HuH-7 (cell line): ENCODE results near the gene ICAM2.
"Not testable (repeated sequence)": the region's sequence is repeated elsewhere in the genome, so short reads cannot be mapped to it uniquely, and the experiment has no call there.

Experiments used
- DNase-seq: peaks from one replicate; pipeline ENCODE4 v3.0.0; 2011; ENCODE audit warnings: low spot score

The ICAM2 gene

DNA sequence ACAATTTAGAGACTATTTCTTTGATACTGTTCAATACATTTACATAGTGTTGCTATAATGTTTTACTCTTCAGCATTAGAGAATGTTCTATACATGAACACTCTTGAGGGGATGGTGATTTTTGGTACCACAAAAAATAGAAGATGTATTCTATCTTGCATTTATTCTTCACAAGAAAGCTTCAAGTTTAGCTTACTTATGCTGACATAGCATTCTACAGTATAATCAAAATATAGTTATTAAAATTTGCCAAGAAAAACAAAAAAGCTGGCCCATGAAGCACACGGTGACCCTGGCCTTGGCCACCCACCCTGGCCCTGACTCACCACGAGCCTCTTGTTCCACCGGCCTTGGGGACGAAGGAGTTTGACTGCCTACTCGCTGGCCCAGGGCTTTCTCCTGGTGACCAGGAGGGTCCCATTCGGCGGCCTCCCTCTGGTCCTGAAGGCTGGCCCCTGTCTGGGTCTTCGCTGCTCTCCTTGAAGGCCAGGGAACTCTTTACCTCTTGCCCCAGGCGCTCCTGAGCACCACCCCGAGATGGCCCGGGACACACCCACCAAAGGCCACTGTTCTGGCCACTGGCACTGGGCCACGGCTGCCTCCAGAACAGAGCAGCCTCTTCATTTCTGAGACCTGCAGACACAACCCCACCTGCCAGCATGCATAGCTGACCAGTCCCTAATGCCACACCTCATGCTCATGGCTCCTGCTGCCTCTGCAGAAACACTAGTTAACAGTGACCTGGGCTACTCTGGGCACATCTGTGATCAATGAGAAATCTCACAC lies 22.5 kb upstream of the ICAM2 start:
- DNase-seq = no peak

DNA sequence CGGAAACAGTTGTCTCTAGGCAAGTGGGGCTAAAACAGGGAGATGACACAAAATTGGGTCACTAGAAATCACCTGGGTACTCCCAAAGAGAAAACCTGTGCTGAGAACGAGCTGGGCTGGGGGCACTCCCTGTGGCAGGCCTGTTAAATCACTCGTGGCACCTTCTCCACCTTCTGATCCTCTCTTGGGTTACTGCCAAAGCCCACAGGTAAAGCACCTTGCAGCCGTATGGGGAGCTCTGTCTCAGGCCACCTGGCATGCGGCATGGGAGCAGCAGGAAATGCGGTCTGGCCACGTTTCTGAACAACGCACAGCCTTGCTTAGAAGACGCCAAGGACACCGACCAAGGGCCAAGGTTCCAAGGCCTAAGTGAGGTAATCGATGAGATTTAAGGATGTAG lies 21.5 kb upstream of the ICAM2 start:
- DNase-seq = no peak

DNA sequence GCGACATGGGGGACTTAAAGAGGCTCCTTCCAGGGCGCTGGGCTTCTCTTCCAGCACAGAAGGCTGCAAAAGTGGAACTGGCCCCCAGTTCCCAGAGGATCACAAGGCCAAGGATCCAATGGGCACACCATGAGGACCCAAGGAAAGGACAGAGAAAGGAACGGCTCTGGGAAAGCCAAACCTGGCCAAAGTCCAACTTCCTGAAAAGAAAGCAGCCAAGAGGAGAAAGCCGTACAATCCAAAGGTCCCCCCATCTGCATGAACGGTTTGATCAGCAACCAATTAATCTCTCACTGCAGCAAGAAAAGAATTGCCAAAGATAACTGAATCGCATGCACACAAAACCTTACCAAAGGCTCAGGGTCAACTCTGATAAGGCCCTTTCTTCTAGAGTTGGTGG lies 19.8 kb upstream of the ICAM2 start:
- no peak for DNase-seq

DNA sequence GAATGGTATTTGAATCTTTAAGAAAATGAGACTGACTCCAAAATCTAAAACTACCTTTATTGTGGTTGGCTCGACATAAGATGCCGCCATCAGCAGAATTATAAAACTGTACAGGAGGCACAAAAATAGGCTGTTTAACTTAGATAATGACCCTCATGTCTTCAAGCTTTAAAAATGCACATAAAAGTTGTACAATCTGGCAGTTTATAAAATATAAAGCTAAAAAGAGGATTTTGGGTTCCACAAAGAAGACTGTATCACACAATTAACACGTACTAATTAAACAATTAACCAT lies 18.6 kb upstream of the ICAM2 start:
- no peak for DNase-seq

DNA sequence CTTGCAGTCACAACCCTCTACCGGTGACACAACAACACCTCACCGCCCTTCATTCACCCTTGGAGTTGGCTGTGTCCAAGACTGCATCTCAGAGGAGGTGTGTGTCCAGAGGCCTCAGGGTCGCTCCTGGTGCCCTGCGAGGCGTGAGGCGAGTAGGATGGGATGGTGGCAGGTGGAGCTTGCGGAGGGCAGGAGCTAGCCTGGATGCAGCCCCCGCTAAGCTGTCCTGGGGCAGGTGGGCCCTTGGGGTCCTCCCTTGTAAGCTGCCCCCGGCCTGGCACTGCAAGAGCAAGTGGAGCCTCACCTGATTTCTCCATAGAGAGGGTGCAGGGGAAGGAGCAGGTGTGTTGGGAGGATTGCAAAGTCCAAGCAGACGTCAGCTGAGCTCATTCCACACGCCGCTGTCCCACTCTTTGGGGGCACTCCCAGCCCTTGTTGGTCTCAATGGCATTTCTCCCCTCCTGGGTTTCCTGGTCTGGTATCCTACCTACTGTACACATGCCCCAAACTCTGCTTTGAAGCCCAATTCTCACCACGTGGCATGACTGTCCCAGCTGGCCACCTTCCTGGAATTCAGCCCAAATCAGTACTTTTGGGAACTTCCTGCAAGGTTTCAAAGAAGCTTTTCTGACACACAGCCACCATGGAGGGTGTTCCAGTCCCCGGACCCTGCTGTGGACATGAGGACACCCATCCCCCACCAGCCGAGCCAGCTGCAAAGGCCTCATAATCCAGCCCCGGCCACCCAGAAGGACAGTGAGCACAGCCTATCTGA lies 18.1 kb upstream of the ICAM2 start:
- DNase-seq = no peak

DNA sequence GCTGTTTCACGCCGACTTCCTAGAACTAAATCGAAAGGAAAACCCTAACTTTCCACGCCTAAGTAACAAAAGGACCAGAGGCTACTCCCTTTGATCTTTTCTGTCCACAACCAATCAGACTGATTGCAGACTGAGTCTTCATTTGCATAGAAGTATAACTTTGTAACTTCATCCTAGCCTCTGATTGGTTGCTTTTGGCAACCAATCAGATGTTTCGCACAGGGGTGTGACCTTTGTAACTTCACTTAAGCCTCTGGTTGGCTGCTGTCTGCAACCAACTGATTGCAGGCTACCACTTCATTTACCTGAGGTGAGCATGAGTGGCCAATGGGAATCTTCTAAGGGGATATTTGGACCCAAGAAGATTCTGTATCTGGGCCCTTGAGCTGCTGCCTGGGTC lies 17.4 kb upstream of the ICAM2 start:
- no peak for DNase-seq

DNA sequence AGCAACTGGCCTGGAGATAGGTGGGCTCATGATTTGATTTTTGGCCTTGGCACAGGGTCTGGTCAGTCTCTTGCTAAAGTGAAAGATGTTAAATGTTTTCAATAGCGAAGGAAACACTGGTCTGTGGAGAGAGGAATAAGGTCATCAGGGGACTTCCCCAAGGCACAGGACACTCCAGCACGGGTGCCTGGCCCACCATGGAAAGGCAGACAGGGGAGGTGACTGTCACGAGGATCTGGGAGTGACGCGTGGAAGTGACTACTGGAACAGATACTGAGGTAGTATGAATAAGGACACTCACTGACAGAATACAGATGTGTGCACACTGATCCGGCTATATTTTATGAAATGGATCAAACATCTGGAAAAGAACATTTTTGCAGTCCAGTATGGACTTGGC lies 16.7 kb upstream of the ICAM2 start:
- no peak for DNase-seq

DNA sequence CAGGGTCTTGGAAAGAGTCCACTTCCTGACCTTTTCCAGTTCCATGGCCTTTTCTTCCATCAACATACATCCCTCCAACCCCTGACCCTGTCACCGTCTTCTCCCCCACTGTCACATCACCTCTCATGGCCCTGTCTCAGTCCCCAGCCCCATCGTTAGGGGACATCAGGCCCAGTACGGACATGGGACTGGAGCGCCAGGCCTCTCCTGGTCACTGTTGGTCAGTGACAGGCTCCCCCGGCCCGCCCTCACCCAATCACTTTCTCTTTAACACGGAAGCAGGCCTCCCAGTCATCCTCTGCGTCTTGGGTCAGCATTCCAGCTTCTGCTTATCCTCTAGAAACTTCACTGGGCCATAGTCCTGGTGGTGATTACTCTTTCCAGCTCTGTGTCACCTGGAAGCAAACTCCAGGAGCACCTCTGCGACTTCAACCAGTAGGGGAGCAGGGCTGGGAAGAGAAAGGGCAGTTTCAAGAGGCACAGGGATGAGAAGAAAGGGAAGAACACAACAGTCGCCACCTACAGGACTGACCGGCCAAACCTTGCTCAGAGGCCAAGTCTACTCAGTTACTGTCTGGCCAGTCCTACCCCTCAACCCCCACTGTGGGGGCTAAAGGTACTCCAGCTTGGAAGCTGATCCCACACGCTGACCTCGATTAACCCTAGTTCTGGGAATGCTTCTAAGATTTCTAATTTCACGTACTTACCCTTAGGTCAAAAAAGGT lies 15.9 kb upstream of the ICAM2 start:
- peak; percentile 52 for DNase-seq

DNA sequence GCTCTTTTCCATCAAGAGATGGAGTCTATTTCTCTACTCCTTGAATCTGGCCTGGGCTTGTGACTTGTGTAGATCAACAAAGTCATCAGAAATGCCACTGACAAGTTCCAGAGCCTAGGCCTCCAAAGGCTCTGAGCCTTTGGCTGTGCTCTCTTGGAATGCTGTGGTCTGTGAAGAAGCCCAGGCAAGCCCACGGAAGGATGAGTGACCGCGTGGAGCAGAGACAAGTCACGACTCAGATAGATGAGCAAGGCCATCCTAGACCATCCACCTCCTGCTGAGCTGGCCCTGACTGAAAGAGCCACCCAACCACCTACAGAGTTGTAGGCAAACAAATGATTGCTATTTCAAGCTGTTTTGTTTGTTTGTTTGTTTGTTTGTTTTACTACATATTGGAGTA lies 11.6 kb upstream of the ICAM2 start:
- DNase-seq = no peak

DNA sequence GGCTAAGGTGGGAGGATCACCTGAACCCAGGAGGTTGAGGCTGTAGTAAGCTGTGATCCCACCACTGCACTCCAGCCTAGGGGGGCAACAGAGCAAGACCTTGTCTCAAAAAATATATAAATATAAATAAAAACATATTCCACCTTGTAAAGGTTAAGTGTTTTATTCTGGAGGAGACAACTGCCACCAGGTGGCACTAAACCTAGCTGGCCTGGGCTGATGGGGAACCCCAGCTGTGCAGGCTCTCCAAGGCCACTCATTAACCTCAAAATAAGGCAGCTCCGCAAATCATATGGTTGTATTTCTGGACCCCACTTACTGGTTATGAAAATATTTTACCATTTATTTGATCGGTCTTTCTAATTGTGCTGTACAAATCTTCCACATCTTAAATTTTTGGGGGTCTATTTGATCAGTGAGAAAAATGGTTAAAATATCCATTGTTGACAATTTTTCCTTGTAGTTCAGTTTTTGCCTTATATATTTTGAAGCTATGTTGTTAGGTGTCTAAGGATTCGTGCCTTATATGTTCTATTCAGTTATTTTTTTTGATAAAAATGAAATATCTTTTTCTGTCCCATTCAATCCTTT lies 8.5 kb upstream of the ICAM2 start:
- peak; percentile 64 for DNase-seq

DNA sequence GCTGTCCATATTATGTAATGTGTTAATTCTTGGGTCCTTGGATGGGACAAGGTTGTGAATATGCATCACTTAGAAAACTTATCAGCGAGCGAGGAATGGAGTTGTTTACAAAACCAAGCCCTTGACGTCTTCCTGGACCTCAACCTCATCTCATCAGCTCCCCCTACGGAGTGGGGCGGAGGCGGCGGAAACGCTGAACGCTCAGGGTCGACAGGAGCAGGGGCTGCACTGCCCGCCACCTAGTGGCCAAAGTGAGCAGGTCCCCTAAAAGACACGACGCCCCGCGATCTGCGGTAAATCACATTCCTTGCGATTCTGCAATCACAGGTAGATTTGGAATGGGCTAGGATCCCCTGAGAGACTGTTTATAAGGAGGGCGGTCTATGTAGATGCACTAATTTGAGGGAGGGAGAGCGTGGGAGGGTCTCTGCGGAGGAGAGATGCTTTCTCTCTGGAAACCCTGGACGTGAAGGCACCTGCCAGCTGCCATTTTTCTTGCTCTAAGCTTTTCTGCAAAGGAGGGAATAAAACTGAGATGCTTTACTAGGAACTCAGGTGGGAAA lies 5.4 kb upstream of the ICAM2 start:
- DNase-seq = peak; percentile 82

DNA sequence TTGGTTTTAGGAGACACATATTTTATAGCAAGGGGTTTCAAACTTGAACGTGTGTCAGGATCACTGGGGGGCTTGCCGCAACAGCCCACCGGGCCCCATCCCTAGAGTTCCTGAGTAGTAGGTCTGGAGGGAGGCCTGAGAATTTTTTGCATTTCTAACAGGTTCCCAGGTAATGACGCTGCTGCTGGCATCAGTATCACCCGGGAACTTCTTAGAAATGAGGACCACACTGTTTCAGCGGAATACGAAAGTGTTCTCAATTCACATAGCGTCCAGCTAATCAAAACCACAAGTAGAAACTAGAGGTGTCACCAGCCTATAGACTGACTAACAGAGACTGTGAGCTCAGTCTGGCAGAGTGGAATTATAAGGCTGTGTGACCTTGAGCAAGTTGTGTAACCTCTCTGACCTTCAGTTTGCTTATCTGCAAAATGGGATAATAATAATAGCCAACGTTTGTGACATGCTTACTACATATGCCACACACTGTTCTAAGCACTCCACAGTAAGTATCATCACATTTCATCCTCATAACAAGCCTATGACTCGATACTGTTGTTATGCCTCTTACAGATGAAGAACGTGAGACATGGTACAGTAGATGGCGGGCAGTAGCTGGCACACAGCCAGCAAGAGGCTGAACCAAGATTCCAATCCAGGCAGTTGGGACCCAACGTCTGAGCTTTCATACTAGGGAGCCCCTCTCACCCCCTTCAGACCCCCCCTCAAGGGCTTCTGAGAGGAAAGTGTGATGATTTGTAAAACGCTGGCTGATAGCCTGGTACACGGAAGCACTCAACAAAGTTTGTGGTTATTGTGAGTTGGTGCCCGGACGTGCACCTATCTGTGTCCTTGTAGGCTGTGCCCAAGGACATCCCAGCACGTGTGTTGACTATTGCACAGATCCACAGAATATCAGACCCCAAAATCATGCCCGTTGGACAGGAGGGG lies 4.6 kb upstream of the ICAM2 start:
- no peak for DNase-seq

DNA sequence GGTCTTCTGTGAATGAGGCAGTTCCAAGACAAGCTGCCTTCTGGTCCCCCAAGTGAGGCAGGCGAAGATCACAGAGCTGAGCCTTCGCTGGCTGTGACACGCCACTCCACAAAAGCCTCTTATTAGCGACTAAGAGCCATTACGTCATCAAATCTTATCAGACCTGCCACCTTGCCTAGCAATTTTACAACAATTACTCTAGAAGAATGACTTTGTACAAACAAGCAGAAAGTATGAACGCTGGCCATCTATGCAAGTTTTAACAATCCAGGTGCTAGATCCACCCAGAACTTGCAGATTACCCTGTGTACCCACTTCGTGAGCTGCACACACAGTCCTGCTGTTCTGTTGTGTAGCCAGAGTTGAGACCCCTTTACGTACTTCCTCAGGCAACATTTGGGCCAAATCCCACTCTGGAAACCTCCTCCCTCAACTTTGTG lies 3.8 kb upstream of the ICAM2 start:
- no peak for DNase-seq

DNA sequence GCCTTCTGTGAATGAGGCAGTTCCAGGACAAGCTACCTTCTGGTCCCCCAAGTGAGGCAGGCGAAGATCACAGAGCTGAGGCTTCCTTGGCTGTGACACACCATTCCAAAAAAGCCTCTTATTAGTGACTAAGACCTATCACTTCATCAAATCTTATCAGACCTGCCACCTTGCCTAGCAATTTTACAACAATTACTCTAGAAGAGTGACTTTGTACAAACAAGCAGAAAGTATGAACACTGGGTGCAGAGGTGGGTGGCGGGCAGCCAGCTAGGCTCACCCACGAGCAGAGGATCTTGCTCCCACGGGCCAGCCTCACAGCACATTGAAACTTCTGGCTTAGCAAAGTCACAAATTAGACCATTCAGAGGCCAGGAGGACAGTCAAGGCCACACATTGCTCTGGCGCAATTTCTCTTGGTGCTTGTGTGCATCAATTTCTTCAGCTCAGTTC lies 2.2 kb upstream of the ICAM2 start:
- no peak for DNase-seq

DNA sequence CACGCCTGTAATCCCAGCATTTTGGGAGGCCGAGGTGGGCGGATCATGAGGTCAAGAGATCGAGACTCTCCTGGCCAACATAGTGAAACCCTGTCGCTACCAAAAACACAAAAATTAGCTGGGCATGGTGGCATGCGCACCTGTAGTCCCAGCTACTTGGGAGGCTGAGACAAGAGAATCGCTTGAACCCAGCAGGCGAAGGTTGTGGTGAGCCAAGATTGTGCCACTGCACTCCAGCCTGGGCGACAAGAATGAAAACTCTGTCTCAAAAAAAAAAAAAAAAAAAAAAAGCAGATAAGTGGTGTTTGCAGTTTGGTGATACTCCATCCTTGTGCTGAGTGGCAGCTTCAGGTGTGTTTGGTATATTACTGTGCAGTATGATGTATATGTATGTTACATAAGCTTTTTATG lies 877 bp downstream of the ICAM2 start:
- not testable (repeated sequence) for DNase-seq

DNA sequence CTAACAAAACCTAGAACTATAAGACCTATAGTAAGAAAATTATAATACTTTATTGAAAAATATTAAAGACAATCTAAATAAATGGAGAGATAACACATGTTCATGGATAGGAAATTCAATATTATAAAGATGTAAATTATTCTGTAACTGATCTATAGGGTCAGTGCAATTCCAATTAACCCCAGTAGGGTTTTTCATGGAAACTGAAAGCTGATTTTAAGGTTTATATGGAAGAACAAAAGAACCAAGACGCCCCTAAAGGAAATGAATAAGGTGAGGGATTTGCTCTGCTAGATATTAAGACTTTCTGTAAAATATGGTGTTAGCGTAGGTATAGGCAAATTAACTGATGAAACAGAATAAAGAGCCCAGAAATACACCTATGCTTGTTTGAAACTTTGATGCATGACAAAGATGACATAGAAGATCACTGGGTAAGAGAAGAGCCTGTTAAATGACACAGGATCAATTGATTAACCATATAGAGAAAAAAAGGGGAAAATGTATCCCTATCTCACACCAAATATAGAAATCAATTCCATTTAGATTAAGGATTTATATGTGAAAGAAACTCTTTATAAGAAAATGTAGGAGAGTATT lies 3.0 kb downstream of the ICAM2 start:
- no peak for DNase-seq

DNA sequence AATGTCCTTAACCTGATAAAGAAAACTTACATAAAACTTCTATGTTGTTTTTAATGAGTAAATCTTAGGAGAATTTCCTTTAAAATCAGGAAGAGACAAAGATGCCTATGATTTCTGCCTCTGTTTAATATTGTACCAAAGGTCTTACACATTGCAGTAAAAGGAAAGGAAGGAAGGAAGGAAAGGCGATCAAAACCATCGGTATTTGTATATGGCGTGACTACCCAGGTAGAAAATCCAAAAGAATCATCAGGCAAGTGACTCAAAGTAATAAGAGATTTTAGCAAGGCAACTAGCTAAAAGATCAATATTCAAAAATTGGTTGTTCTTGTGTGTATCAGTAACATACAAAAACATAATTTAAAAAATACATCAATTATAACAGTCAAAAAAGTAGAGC lies 3.5 kb downstream of the ICAM2 start:
- DNase-seq = no peak

DNA sequence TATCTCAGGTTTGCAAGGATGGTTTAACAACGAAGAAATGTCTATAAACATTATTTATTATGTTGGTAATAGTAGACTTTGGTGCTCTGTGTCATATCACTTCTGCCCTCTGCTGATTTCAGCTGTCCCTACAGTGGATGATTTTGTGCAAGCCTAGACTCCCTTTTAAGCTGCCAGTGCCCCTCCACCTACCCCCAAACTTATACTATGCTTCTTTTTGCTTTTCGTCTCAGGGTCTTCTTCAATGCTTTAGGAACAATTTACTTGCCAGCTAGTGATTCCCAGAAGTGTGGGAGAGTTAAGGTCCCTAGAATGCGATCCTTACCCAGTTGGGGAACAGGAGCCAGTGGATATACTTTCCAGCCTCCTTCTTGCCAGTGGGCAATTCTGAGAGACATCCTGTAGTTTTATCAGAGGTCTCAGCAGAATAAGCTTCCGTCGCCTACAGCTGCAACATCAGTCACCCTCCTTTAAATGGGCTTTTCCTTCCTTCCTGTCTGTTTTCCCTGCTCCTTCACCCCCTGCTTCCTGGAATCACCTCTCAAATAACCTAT lies 4.1 kb downstream of the ICAM2 start:
- no peak for DNase-seq

DNA sequence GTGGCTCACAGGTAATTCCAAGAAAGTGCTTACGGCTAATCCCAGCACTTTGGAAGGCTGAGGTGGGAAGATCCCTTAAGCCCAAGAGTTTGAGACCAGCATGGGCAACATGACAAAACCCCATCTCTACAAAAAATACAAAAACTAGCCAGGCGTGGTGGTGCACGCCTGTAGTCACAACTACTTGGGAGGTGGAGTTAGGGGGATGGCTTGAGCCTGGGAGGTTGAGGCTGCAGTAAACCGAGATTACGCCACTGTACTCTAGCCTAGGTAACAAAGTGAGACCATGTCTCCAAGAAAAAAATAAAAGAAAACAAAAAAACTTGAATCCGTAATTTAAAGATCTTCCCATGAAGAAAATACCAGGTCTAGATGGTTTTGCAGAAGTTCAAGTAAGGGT lies 5.0 kb downstream of the ICAM2 start:
- DNase-seq = no peak
